NCI-H1930 (cell line): ENCODE results near the gene FBXL12.
A peak's percentile ranks its signal among the peaks of the same experiment; 100 is the strongest.
"Not testable (repeated sequence)": the region's sequence is repeated elsewhere in the genome, so short reads cannot be mapped to it uniquely, and the experiment has no call there.

Experiments
- DNase-seq, 2 experiments: peaks; one replicate each; lab custom pipeline; 2025; lab: John Stamatoyannopoulos, UW

The FBXL12 gene

DNA sequence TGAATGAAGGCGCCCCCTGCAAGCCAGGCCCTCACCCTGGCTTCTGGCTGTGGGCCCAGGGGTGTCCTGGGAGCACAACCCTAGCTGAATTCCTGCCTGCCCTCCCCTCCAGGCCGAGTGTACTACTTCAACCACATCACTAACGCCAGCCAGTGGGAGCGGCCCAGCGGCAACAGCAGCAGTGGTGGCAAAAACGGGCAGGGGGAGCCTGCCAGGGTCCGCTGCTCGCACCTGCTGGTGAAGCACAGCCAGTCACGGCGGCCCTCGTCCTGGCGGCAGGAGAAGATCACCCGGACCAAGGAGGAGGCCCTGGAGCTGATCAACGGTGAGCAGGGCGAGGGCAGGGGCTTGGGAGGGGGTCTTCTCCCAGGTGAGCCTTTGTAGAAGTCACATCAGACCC is 19.4 kb upstream of the FBXL12 start:
- DNase-seq, result no peak

GRCh38 chr19:9836021-9836420 is 17.1 kb upstream of the FBXL12 start:
- no peak for DNase-seq

GRCh38 chr19:9835507-9835949 is 16.6 kb upstream of the FBXL12 start:
- no peak for DNase-seq

DNA sequence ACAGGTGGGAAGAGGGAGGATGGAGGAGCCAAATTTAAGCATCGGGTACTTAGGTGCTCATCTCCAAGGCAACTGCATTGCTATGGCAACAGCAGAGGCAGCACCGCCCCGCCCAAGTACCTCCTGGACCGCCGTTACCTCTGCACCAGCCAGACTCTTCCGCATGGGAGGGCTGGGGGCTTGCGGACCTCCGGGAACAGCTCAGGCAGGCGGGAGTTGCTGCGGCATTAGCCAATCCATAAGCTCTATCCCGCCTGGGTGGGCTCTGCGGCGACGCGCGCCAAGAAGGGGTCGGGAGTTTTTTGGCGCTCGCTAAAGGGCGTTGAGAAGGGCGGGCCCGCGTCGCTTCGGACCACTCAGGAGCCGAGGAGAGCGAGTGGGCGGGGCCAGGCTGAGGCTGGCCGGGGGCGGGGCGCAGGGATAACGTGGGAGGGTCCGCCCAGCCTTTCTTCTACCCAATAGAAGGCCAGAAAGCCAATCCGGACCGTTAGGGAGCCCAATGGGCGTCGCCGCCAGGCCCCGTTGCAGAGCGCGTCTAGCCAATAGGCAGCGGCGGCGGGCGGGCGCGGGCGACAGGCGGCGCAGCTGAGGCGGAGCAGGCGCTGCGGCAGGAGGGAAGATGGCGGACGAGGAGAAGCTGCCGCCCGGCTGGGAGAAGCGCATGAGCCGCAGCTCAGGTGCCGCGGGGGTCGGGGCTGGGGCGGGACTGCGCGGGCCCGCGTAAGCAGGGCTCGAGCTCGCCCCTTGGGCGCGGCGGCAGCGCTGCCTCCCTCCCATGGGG is 16.0 kb upstream of the FBXL12 start, which contains the start of gene PIN1:
PIN1 (plus strand) TSS at position 593 of the 781 bp plus-strand sequence; CDS start at position 620, 27 bp downstream.
- DNase-seq, result peak; percentile 94 to 95

DNA sequence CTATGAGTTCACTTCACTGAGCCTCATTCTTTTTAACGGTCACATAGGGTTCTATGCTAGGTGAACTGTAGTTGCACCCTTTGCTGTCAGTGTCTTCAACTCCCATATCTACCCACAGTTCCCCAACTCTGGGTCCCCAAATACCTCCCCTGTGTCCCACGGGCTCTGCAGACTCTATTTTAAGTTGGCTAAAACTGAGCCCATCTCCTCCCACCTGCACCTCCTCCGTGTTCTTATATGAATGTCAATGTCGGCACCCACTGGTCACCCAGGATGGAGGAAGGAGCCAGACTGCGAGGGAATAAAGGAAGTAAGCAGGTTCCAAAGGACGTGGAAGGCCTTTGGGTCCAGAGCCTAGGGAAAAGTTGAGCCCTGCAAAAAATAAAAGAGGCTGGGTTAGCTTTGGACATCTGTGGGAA is 15.4 kb upstream of the FBXL12 start:
- no peak for DNase-seq

DNA sequence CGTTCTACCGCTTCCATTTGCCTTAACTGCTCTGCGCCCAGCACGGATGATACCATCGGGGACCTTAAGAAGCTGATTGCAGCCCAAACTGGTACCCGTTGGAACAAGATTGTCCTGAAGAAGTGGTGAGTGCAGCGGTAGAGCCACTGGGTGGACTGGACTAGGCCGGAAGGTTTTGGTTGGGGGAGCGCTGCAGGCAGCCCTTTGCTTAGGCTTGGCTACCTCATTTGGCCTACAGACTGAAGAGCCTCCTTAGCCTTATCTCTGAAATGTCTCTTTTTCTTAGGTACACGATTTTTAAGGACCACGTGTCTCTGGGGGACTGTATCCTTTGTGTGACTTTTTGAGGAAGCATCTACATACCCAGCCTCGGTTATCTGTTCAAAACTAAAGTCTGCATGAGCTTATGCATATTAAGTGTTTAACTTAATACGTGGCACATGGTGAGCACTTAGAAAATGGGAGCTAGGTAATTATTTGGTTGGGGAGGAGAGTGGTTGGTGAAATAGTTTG is 9.7 kb upstream of the FBXL12 start:
- no peak for DNase-seq

DNA sequence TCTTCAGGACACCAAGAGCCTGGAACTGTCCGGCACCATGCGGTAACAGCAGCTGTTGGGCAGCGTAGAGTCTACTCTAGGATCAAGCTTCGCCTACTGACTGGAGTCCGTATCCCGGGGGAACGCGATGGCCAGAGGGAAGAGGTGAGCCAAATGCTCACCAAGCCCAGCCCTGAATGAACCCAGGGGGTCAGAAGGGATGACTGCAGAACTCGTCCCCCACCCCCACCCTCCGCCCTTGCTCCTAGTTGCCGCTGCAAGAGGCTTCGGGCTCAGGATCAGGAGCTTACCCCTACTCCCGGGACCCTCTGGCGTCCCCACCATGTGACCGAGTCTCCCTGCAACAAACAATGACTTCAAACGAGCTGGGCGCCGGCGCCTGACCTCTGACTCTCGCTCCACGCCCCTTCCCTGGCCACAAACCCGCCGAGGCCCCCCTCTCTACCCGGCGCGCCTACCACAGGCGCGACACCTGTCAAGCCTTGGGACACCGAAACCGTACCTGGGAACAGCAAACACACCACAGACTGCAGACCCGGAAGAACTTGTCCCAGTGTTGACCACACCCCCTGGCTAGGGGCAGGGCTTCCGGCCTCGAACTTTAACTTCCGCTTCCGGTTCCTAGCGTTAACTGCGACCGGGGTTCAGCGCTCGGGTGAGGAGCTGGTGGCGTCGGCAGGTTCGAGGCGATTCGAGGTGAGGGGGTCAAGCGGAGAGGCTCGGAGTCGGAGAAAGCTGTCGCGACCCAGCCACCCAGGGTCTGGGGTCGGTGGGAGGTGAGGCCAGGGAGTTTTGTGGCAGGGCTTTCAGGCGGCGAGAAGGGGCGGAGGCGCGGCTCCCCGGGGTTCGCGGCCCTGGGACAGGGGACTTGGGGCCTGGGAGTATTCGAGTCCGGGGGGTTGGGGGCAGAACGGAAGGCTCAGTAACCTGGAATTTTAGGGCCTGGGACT is 8.7 kb upstream of the FBXL12 start, which contains the start of gene UBL5:
UBL5 (plus strand) TSS at position 630 of the 950 bp plus-strand sequence. CDS start 420 bp downstream, outside the sequence.
- peak; percentile 77 to 80 for DNase-seq

DNA sequence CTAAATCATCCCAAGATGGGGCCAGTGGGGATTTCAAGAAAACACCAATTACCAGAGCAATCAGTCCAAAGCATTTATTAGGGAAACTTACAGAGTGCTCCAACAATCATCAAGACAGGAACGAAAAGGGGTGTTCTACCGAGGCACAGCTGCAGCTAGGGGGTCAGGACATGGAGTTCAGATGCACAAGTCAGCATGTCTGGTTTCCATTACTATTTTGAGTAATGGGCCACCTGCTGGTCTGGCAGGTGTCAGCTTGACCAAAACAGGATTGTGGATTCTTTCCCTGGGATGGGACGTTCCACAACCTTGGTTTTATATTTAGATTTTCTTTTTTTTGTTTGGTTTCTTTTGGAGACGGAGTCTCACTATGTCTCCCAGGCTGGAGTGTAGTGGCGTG is 4.9 kb upstream of the FBXL12 start:
- no peak for DNase-seq

- DNase-seq, result not testable (repeated sequence)
Observed at GRCh38 chr19:9820034-9820433, 1.2 kb upstream of the FBXL12 start.

DNA sequence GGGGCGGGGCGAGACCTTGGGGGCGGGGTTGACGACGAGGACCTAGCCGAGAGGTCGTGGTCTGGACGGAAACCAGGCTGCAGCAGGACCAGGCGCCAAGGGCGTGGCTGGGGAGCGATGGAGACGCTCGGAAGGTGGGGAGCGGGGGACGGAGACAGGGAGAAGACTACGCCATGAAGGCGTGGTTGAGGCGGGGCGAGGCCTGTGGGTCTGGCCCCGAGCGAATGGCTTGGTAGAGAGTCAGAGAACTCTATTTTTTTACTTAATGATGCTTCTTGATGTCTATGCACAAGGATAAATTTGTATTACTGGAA is 674 bp upstream of the FBXL12 start:
- DNase-seq, result no peak

DNA sequence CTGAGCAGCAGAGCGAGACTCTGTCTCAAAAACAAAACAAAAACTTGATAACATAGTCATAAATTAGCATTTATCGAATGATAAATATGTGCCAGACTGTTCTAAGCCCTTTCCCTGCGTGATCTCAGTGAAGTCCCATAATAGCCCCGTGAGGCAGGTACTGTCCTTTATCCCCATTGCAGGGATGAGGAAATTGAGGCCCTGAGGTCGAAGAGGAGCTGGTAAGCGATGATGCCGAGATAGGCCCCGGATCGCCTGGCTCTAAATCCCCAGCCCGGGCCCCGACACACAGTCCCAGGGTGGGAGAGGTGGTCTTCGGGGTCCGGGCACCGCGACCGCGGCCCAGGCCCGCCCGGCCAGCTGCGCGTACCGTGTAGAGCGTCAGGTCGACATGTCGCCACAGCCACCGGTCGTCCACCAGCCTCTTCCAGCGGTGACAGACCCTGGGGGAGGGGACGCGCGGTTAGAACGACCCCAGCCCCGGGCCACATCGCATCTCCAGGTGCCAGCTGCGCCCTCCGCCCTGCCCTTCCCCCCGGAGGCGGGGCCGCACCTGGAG is 625 bp downstream of the FBXL12 start:
- DNase-seq, result no peak

DNA sequence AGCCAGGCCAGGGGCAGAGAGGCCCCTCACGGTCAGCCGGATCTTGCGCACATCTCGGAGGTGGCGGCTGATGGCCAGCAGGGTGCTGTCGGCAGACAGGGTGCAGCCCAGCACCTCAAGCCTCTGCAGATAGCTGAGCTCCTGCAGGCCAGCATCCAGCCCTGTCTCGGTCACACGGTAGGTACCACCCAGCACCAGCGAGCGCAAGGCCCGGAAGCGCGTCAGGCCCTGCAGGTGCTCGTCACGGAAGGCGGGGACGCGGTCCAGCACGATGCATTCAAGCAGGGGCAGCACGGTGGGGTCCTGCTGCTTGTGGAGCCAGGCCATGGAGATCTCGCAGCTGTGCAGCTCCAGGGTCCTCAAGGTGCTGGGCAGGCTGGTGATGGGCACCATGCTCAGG is 7.7 kb downstream of the FBXL12 start:
- no peak for DNase-seq

GRCh38 chr19:9808855-9809824 is 9.7 kb downstream of the FBXL12 start:
- DNase-seq, result no peak

- no peak for DNase-seq
Observed at GRCh38 chr19:9806803-9807202, 12.1 kb downstream of the FBXL12 start.

DNA sequence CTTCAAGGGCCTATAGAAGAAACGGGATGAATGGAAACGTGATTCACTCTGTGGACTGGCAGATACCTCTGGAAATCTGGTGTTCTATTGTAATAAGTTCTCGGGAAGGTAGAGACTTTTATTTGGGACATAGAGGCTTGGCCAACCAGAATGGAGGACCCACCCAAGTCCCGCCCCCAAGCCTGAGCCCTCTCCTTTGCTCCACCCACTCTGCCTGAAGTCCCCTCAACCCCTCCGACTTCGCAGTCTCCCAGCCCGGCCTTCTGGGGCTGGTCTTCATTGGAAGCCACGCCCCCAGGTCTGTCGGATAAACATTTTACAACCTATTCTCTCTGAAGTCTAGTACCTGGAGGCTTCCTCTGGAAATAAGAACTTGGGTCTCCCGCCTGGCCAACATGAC is 16.9 kb downstream of the FBXL12 start:
- DNase-seq, result no peak

DNA sequence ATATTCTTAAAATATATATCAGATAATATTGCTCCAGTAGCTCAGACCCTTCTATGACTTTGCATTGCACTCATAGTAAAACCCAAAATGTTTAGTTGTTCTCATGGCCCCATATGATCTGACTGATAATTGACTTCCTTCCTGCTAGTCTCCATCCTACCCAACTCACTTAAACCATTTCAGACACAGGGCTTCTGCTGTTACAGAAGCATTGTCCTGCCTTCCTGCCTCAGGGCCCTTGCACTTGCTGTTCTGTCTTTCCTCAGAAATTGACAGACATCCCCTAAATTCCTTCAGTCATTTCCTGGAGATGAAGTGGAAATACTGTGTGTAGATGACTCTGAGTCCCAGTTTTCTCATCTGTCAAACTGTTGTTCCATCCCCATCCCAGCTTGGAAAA is 19.7 kb downstream of the FBXL12 start:
- no peak for DNase-seq

- DNase-seq, result no peak
Observed at GRCh38 chr19:9797871-9798270, 21.0 kb downstream of the FBXL12 start.

- DNase-seq, result peak; percentile 44 to 64
Observed at GRCh38 chr19:9796113-9796773, 22.6 kb downstream of the FBXL12 start.

DNA sequence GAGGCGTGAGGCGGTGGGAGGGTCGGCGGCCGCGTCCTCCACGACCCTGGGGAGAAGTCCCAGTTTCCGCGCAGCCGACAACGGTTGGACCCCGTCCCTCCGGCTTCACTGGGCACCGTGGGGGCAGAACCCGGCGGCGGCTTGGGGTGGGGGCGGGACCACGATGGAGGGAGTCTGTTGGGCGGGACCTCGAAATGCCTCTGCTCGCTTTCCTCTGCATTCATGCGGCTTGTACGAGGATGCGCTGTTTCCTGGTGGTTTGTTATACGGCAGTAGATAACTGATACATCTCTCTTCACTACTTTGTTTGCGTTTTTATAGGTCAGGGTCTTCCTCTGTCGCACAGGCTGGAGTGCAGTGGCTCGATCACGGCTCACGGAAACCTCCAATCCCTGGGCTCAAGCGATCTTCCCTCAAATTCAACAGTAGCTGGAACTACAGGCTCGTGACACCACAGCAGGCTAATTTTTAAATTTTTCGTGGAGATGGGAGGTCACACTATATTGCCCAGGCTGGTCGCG is 25.7 kb downstream of the FBXL12 start:
- DNase-seq, result no peak
